ENCODE data around the gene CCL1. TPM values are rescaled to one million over a fixed set of nuclear protein-coding genes. Genes with fewer than 3 reads are reported as not detected.

CCL1 gene
- total RNA-seq, 1 experiment from 2014 or later: not detected

DNA sequence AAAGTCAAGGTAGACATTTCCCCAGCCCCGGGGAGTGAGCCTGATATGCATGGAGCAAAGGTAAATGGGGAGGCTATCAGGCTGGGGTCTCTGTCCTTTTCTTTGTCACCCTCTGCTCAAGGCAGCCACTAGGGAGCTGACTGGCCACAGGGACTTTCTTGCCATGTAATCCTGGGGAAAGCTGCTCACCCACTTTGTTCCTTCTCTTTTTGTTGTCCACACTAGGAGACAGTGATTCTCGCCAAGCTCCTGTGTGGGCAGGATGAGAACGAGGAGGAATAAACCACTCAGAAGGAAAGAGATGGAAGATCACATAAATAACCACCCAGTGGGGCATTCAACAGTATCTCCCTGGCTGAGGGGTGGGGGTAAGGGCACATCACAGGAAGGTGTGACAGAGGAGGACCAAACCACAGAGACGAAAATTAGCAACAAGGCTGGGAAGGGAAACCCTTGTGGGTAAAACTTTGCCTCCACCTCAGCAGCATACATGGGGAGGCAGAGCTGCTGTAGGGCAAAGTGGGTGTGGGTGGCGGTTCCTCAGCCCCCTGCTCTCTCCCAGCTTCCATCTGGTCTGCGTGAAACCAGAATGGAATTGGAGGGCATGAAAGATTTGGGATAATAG lies 26.2 kb upstream of the CCL1 start:
- BruUV-seq (replicated peaks): no TSS peak
- H3K4me2 ChIP-seq: no peak overlapping the region
- H4K20me1 ChIP-seq (ENCODE audit: insufficient read depth): no peaks in the 10 kb centered on the region
- ChIA-PET POLR2A (ENCODE audit: unreplicated experiment) (no interaction called here), CTCF (no interaction called here)
- H3K27ac ChIP-seq: no peak overlapping the region
- no peaks in the 10 kb centered on the region for H3K9me2 ChIP-seq (ENCODE audit: insufficient read depth)
- no peak overlapping the region for H3K4me3 ChIP-seq
- H3F3A ChIP-seq (ENCODE audit: insufficient read depth, low read depth): no peaks in the 10 kb centered on the region
- no peaks in the 10 kb centered on the region for H3K79me2 ChIP-seq (ENCODE audit: low read depth)
- no peak for DNase-seq
- H3K27me3 ChIP-seq (ENCODE audit: insufficient read depth, low read depth): peaks cover 52% of the 10 kb centered on the region
- no peak overlapping the region for H2AFZ ChIP-seq
- no peak for TF ChIP-seq EZH2 (IDR thresholded peaks at IDR 0.05; ENCODE audit: low read depth)
- TF ChIP-seq CTCF (conservative IDR thresholded peaks at IDR 0.05): no peak
- H3K9me3 ChIP-seq (ENCODE audit: insufficient read depth, low read depth): no peaks in the 10 kb centered on the region
- H3K36me3 ChIP-seq (ENCODE audit: low read depth): no peaks in the 10 kb centered on the region
- intact Hi-C loops (cut with micrococcal nuclease; ENCODE audit: unreplicated experiment): no loop called here
- no peaks in the 10 kb centered on the region for H3K4me1 ChIP-seq (replicated peaks; ENCODE audit: insufficient read depth)

- H3K27me3 ChIP-seq (ENCODE audit: insufficient read depth, low read depth): peaks cover 66% of the 10 kb centered on the region
- CTCF ChIA-PET: no interaction called here
- no peak overlapping the region for H3K27ac ChIP-seq
These were observed 24.5 kb upstream of the CCL1 start for GRCh38 chr17:34387566-34387965.

GRCh38 chr17:34386697-34387550 lies 23.9 kb upstream of the CCL1 start:
- no peaks in the 10 kb centered on the region for H3K9me2 ChIP-seq (ENCODE audit: insufficient read depth)
- H3F3A ChIP-seq (ENCODE audit: insufficient read depth, low read depth): no peaks in the 10 kb centered on the region
- intact Hi-C loops (cut with micrococcal nuclease; ENCODE audit: unreplicated experiment): no loop called here
- no peak overlapping the region for H3K4me3 ChIP-seq
- DNase-seq: no peak
- H3K9me3 ChIP-seq (ENCODE audit: insufficient read depth, low read depth): no peaks in the 10 kb centered on the region
- ChIA-PET CTCF (no interaction called here), POLR2A (ENCODE audit: unreplicated experiment) (no interaction called here)
- H3K4me1 ChIP-seq (replicated peaks; ENCODE audit: insufficient read depth): no peaks in the 10 kb centered on the region
- no peak overlapping the region for H3K4me2 ChIP-seq
- no peak overlapping the region for H3K27ac ChIP-seq
- H3K79me2 ChIP-seq (ENCODE audit: low read depth): no peaks in the 10 kb centered on the region
- no peaks in the 10 kb centered on the region for H3K36me3 ChIP-seq (ENCODE audit: low read depth)
- TF ChIP-seq CTCF (conservative IDR thresholded peaks at IDR 0.05) (no peak), EZH2 (IDR thresholded peaks at IDR 0.05; ENCODE audit: low read depth) (no peak)
- no peak overlapping the region for H2AFZ ChIP-seq
- no TSS peak for BruUV-seq (replicated peaks)
- no peaks in the 10 kb centered on the region for H4K20me1 ChIP-seq (ENCODE audit: insufficient read depth)
- peaks cover 72% of the 10 kb centered on the region for H3K27me3 ChIP-seq (ENCODE audit: insufficient read depth, low read depth)

More at GRCh38 chr17:34387566-34387965, 24.5 kb upstream of the CCL1 start:
- DNase-seq: no peak
- Histone ChIP-seq H3K9me2 (ENCODE audit: insufficient read depth) (no peaks in the 10 kb centered on the region), H3K4me2 (no peak overlapping the region), H3K4me3 (no peak overlapping the region), H3F3A (ENCODE audit: insufficient read depth, low read depth) (no peaks in the 10 kb centered on the region), H3K36me3 (ENCODE audit: low read depth) (no peaks in the 10 kb centered on the region), H2AFZ (no peak overlapping the region), H3K79me2 (ENCODE audit: low read depth) (no peaks in the 10 kb centered on the region), H3K4me1 (replicated peaks; ENCODE audit: insufficient read depth) (no peaks in the 10 kb centered on the region), H4K20me1 (ENCODE audit: insufficient read depth) (no peaks in the 10 kb centered on the region), H3K9me3 (ENCODE audit: insufficient read depth, low read depth) (no peaks in the 10 kb centered on the region)
- BruUV-seq (replicated peaks): no TSS peak
- intact Hi-C loops (cut with micrococcal nuclease; ENCODE audit: unreplicated experiment): no loop called here
- POLR2A ChIA-PET (ENCODE audit: unreplicated experiment): no interaction called here
- TF ChIP-seq EZH2 (IDR thresholded peaks at IDR 0.05; ENCODE audit: low read depth): no peak
- no peak for TF ChIP-seq CTCF (conservative IDR thresholded peaks at IDR 0.05)
